ENCODE data around the gene PPID.
A peak's percentile ranks its signal among the peaks of the same experiment; 100 is the strongest.
"Not testable (repeated sequence)": the region's sequence is repeated elsewhere in the genome, so short reads cannot be mapped to it uniquely, and the experiment has no call there.

PPID gene

GRCh38 chr4:158729716-158730559 is 6.7 kb upstream of the PPID start:
- peak; percentile 39 for DNase-seq (ENCODE audit: low read depth, low spot score)

- no peak for DNase-seq (ENCODE audit: low read depth, low spot score)
These were observed 5.0 kb upstream of the PPID start for GRCh38 chr4:158728236-158728635.

GRCh38 chr4:158726633-158727032 is 3.4 kb upstream of the PPID start:
- no peak for DNase-seq (ENCODE audit: low read depth, low spot score)

GRCh38 chr4:158724637-158725036 is 1.4 kb upstream of the PPID start:
- no peak for DNase-seq (ENCODE audit: low read depth, low spot score)

GRCh38 chr4:158722291-158722916 is 792 bp downstream of the PPID start:
- no peak for DNase-seq (ENCODE audit: low read depth, low spot score)

GRCh38 chr4:158721680-158722079 is 1.5 kb downstream of the PPID start:
- DNase-seq (ENCODE audit: low read depth, low spot score): no peak

- no peak for DNase-seq (ENCODE audit: low read depth, low spot score)
These were observed 7.4 kb downstream of the PPID start for GRCh38 chr4:158715802-158716201.

- DNase-seq (ENCODE audit: low read depth, low spot score): no peak
These were observed 8.3 kb downstream of the PPID start for GRCh38 chr4:158714937-158715336.

GRCh38 chr4:158712622-158713021 is 10.6 kb downstream of the PPID start:
- not testable (repeated sequence) for DNase-seq (ENCODE audit: low read depth, low spot score)

- no peak for DNase-seq (ENCODE audit: low read depth, low spot score)
These were observed 12.4 kb downstream of the PPID start for GRCh38 chr4:158710814-158711213.

- no peak for DNase-seq (ENCODE audit: low read depth, low spot score)
These were observed 18.9 kb downstream of the PPID start for GRCh38 chr4:158704274-158704673.

GRCh38 chr4:158688813-158689212 is 34.4 kb downstream of the PPID start:
- no peak for DNase-seq (ENCODE audit: low read depth, low spot score)

- no peak for DNase-seq (ENCODE audit: low read depth, low spot score)
These were observed 41.1 kb downstream of the PPID start for GRCh38 chr4:158682066-158682465.

GRCh38 chr4:158681629-158682028 is 41.6 kb downstream of the PPID start:
- no peak for DNase-seq (ENCODE audit: low read depth, low spot score)

GRCh38 chr4:158678767-158679166 is 44.4 kb downstream of the PPID start:
- DNase-seq (ENCODE audit: low read depth, low spot score): no peak

- no peak for DNase-seq (ENCODE audit: low read depth, low spot score)
These were observed 47.1 kb downstream of the PPID start for GRCh38 chr4:158676076-158676475.

- DNase-seq (ENCODE audit: low read depth, low spot score): no peak
These were observed 49.6 kb downstream of the PPID start for GRCh38 chr4:158673633-158674032.

- peak; percentile 100 for DNase-seq (ENCODE audit: low read depth, low spot score)
These were observed 51.0 kb downstream of the PPID start, which contains the start of gene ETFDH for GRCh38 chr4:158671915-158672806. Gene ETFDH, plus strand, starts transcription at chr4:158672296. Its CDS starts 161 bp downstream, at chr4:158672457.

GRCh38 chr4:158671665-158671914 is 51.6 kb downstream of the PPID start, which contains the start of gene C4orf46:
Gene C4orf46, minus strand, starts transcription at chr4:158671887. Its CDS starts 86 bp downstream, at chr4:158671801.
- no peak for DNase-seq (ENCODE audit: low read depth, low spot score)

- peak; percentile 47 for DNase-seq (ENCODE audit: low read depth, low spot score)
These were observed 52.1 kb downstream of the PPID start for GRCh38 chr4:158670975-158671664.

GRCh38 chr4:158669310-158669709 is 53.9 kb downstream of the PPID start:
- no peak for DNase-seq (ENCODE audit: low read depth, low spot score)
